ENCODE measurements around the gene CSRP3. TPM values are rescaled to one million over a fixed set of nuclear protein-coding genes. Genes with fewer than 3 reads are reported as not detected.

CSRP3 gene
- total RNA-seq, 4 donors from 2014 or later = not detected

DNA sequence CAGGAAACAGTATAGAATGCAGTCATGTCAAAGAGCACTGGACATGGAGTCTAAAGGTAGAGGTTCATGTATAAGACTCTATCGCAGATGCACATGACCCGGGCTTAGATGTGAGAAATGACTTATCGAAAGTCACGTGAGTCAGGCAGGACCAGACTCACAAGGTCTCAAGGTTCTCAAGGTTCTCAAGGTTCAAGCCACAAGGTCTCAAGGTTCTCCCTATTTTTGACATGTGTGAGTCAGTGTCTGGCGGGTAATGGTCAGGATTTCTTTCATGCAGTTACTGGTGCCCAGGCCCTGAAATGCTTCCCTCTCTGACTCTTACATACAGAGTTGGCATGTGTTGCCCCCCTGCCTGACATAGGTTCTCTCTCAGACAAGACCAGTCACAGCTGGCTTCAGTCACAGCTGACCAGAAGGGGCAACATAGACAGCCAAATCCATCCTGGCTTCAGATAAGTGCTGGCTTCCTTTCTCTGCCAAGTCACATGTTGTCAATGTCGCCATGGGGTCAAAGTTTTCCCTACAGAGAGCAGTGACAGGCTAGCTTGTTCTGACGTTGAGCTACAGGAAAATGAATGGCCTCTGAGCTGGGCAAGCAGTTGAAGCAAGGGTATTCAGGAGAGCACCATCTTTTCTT, 10.1 kb downstream of the CSRP3 start:
- no peak for DNase-seq
- no peak for TF ChIP-seq POLR2A (IDR thresholded peaks at IDR 0.05)
- TF ChIP-seq, protein P1, sequence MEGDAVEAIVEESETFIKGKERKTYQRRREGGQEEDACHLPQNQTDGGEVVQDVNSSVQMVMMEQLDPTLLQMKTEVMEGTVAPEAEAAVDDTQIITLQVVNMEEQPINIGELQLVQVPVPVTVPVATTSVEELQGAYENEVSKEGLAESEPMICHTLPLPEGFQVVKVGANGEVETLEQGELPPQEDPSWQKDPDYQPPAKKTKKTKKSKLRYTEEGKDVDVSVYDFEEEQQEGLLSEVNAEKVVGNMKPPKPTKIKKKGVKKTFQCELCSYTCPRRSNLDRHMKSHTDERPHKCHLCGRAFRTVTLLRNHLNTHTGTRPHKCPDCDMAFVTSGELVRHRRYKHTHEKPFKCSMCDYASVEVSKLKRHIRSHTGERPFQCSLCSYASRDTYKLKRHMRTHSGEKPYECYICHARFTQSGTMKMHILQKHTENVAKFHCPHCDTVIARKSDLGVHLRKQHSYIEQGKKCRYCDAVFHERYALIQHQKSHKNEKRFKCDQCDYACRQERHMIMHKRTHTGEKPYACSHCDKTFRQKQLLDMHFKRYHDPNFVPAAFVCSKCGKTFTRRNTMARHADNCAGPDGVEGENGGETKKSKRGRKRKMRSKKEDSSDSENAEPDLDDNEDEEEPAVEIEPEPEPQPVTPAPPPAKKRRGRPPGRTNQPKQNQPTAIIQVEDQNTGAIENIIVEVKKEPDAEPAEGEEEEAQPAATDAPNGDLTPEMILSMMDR (IDR thresholded peaks at IDR 0.05) = no peak
- H3K36me3 ChIP-seq = no peaks in the 10 kb centered on the region
- H3K27me3 ChIP-seq = no peaks in the 10 kb centered on the region
- H3K9me3 ChIP-seq = no peaks in the 10 kb centered on the region
- WGBS, 2 donors = 79 to 98% methylated on average over 5 to 7 of the region's 7 CpGs
- intact Hi-C loops (cut with DNase I) = no loop called here
- no peak overlapping the region for H3K27ac ChIP-seq
- H3K4me1 ChIP-seq = no peaks in the 10 kb centered on the region
- H3K4me3 ChIP-seq = no peak overlapping the region

DNA sequence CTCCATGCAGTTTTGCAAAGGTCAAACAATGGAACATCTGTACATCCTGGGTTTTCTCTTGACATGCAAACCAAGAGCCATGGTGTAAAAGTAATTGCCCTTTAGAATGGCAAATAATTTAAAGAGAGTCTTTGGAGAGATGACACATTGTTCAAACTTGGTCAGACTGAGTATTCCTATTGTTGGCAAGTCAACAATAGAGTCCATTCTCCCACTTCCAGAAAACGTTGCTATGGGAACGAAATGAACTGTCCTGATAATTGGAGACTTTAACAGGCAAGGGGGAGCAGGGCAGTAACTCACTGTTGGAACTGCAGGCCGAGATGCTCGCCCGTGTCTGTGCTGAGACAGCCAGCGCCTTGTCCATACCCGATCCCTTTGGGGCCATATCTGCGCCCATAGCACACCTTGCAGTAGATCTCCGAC, 13.9 kb downstream of the CSRP3 start:
- Histone ChIP-seq H3K4me3 (no peak overlapping the region), H3K4me1 (no peaks in the 10 kb centered on the region), H3K36me3 (no peaks in the 10 kb centered on the region), H3K9me3 (no peaks in the 10 kb centered on the region), H3K27me3 (no peaks in the 10 kb centered on the region), H3K27ac (no peak overlapping the region)
- TF ChIP-seq, protein P1 (IDR thresholded peaks at IDR 0.05) = no peak
- no peak for TF ChIP-seq POLR2A (IDR thresholded peaks at IDR 0.05)
- no peak for DNase-seq
- intact Hi-C loops (cut with DNase I) = no loop called here
- WGBS, 2 donors = 89 to 92% methylated on average over 7 to 8 of the region's 9 CpGs

DNA sequence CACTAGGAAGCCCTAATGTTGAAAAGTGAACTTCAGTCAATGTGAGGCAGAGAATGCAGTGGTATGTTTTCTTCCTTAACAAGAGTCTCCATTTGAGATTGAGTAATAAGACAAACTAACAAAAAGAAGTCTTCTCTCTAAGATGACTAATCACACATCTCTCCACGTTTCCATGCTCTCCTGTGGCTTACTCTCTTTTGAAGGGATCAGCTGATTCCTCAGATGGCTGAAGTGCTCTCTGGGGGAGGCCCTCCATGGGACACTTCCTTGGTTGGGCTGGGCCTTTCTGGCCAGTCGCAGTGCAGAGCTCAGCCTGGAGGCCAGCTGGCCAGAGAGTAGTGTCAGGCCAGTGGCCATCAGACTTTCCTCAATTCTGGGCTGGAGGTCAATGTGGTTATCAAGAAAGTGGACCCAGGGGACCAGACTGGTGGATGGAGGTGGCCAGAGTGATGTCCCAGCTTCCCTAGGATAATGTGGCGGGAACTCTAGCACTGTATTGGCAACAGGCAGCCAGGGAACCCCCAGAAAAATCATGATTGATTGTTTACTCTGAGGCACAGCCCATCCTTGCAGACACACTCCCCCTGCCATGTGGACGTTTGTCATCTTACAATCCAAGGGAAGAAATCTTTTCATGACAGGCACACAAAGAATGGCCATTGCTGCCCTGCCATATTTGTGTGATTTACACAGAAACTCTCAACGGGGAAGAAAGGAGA, 14.5 kb downstream of the CSRP3 start:
- intact Hi-C loops (cut with DNase I) = no loop called here
- no peak for TF ChIP-seq POLR2A (IDR thresholded peaks at IDR 0.05)
- TF ChIP-seq, protein P1 (IDR thresholded peaks at IDR 0.05) = no peak

DNA sequence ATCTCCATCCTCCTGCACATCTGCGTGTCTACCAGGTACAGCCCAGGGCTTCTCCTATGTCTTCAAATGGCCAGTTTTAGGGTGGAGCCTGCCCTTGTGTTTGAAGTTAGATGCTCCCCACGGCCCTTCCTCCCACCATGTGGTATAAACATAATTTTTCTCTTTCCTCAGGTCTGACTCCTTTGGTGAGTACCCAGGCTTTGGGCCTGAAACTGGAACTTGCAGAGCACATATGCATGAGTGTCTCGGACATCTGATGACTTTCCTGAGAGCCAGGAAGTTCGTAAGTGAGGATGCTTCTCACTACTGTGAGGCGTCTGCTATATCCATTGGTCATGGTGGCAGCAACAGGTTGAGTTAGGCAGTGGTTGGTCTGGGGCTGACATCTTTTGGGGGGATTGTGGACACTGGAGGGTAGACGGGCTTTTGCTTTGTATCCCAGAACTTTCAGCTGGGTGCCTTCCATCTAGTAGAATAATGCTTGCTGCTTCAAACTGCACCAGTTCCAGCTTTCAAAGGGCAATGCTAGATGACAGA, 16.2 kb downstream of the CSRP3 start:
- H3K27me3 ChIP-seq = no peaks in the 10 kb centered on the region
- no peak for DNase-seq
- H3K4me3 ChIP-seq = no peak overlapping the region
- 71 to 100% methylated on average over 1 to 5 of the region's 6 CpGs for WGBS, 2 donors
- no peaks in the 10 kb centered on the region for H3K4me1 ChIP-seq
- no peak for TF ChIP-seq POLR2A (IDR thresholded peaks at IDR 0.05)
- TF ChIP-seq, protein P1 (IDR thresholded peaks at IDR 0.05) = no peak
- intact Hi-C loops (cut with DNase I) = no loop called here
- H3K27ac ChIP-seq = no peak overlapping the region
- no peaks in the 10 kb centered on the region for H3K9me3 ChIP-seq
- H3K36me3 ChIP-seq = no peaks in the 10 kb centered on the region

More for the DNA sequence above, 14.5 kb downstream of the CSRP3 start:
- DNase-seq = no peak
- no peaks in the 10 kb centered on the region for H3K27me3 ChIP-seq
- no peaks in the 10 kb centered on the region for H3K4me1 ChIP-seq
- H3K9me3 ChIP-seq = no peaks in the 10 kb centered on the region
- H3K4me3 ChIP-seq = no peak overlapping the region
- no peak overlapping the region for H3K27ac ChIP-seq
- WGBS, 2 donors = 40 to 68% methylated on average over 4 of the region's 5 CpGs
- H3K36me3 ChIP-seq = no peaks in the 10 kb centered on the region

DNA sequence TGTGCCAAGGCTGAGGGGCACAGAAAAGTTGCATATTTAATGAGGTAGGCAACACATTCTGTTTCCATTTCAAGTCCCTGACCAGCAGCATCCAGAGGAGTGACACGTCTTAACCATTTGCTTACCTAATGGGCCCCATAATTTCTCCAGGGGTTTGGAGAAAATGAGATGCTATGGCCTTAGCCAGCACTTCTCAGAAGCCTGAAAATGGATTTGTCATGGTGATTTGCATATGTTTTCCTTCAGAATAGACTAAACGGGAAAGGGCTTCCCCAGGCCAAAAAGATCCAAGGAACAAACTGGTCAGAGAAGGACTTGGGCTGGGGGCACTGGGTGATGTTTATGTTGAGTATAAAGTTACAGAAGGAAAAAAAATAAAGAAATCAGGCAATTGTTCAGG, 16.7 kb downstream of the CSRP3 start:
- intact Hi-C loops (cut with DNase I) = no loop called here
- 63 to 65% methylated on average over 2 of the region's 2 CpGs for WGBS, 2 donors

More for the DNA sequence above, 16.7 kb downstream of the CSRP3 start:
- DNase-seq = no peak
- H3K4me1 ChIP-seq = no peaks in the 10 kb centered on the region
- H3K36me3 ChIP-seq = no peaks in the 10 kb centered on the region
- no peaks in the 10 kb centered on the region for H3K9me3 ChIP-seq
- H3K27me3 ChIP-seq = no peaks in the 10 kb centered on the region
- no peak for TF ChIP-seq POLR2A (IDR thresholded peaks at IDR 0.05)
- TF ChIP-seq, protein P1 (IDR thresholded peaks at IDR 0.05) = no peak
- H3K27ac ChIP-seq = no peak overlapping the region
- H3K4me3 ChIP-seq = no peak overlapping the region
